Left lung (tissue), 10 donors: ENCODE measurements around the gene TAF4B. TPM values are rescaled to one million over a fixed set of nuclear protein-coding genes. Genes with fewer than 3 reads are reported as not detected.

Source experiments
- ATAC-seq: fragments of 200-7000 bp; cut with Tn5 transposase; one replicate; pipeline ENCODE4 v1.9.1; 2020; ENCODE audit warnings: moderate library complexity
- DNase-seq, 4 donors: peaks; one replicate each; pipeline ENCODE4 v3.0.0-alpha.2; 2013 to 2020
- H3K27ac ChIP-seq, 2 donors: fragments of 200-600 bp; sonication (generic) in 1 of 2; one replicate each; pipeline versions ENCODE4 v1.5.0 to v1.8.0; 2020 to 2021
- H3K27me3 ChIP-seq, 2 donors: fragments of 200-600 bp; sonication (generic) in 1 of 2; one replicate each; pipeline versions ENCODE4 v1.5.0 to v1.8.0; 2020 to 2021
- H3K36me3 ChIP-seq, 2 donors: fragments of 200-600 bp; sonication (generic) in 1 of 2; one replicate each; pipeline versions ENCODE4 v1.5.0 to v1.8.0; 2020 to 2021
- H3K4me1 ChIP-seq, 2 donors: fragments of 200-600 bp; one replicate each; pipeline ENCODE4 v1.8.0; 2021
- H3K4me3 ChIP-seq, 2 donors: fragments of 200-600 bp; sonication (generic) in 1 of 2; one replicate each; pipeline versions ENCODE4 v1.5.0 to v1.8.0; 2020 to 2021; ENCODE audit warnings: mild to moderate bottlenecking in 1 of 2
- H3K9me3 ChIP-seq, 2 donors: fragments of 200-600 bp; sonication (generic) in 1 of 2; one replicate each; pipeline versions ENCODE4 v1.5.0 to v1.8.0; 2020 to 2021
- CTCF ChIP-seq, 2 donors: fragments of 200-600 bp; sonication (generic) in 1 of 2; IDR thresholded peaks; one replicate each; pipeline versions ENCODE4 v1.5.0 to v1.8.0; 2021; ENCODE audit warnings: antibody characterized with exemption in 2 of 2
- intact Hi-C, 2 donors: fragments of 100-400 bp; cut with DNase I; formaldehyde crosslinking; loops; one replicate each; pipeline versions ENCODE4 v1.11.2 to v1.14.2; 2022
- polyA plus RNA-seq, 6 donors: library from polyadenylated mRNA; unstranded; fragments of 120-200 nt; gene quantifications; one replicate each; pipeline ENCODE4 v1.2.1, GENCODE V29; 2013; ENCODE audit not compliant: insufficient read length in 6 of 6
- total RNA-seq, 2 donors: library from RNA; stranded (reverse); fragmentation: NEBNext Ultra II Directional; extraction: Animal tissue kit (Norgen Biotek cat#: 25700); gene quantifications; one replicate each; pipeline ENCODE4 v1.2.1, GENCODE V29; 2021
- donor health status: DM: no; HTN: yes; CAD: no.
- donor health status: DM: no; HTN: no; CAD: no.

The TAF4B gene
- total and polyA plus RNA-seq, 8 donors = 2.2 to 4.7 (median 4.0) TPM

DNA sequence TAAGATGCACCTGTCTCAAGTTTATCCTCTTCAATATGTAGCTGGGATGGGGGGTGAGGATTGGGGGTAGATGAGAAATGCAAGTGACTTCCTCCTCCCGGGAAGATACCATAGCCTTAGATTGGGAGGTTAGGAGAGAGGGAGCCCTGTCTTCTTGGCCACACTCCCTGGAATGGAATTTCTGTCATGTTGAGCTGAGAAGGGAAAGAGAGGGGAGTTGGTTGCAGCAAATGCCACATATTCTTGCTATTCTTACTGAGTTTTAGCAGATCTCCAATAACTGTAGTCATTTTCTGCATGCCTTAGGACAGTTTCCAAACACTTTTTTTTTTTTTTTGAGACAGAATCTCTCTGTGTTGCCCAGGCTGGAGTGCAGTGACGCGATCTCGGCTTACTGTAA lies 35.9 kb downstream of the TAF4B start:
- Histone ChIP-seq H3K4me1 (no peaks in the 10 kb centered on the region), H3K4me3 (no peak overlapping the region)
- intact Hi-C loops = no loop called here

GRCh38 chr18:26267357-26267930 lies 41.2 kb downstream of the TAF4B start:
- no peaks in the 10 kb centered on the region for H3K9me3 ChIP-seq
- no peak overlapping the region for H3K27ac ChIP-seq
- no peak for DNase-seq
- no peaks in the 10 kb centered on the region for H3K4me1 ChIP-seq
- TF ChIP-seq CTCF (IDR thresholded peaks at IDR 0.05) = no peak
- H3K4me3 ChIP-seq = no peak overlapping the region
- intact Hi-C loops = no loop called here
- H3K27me3 ChIP-seq = no peaks in the 10 kb centered on the region
- ATAC-seq = no peak
- H3K36me3 ChIP-seq = peaks cover 0 to 5% of the 10 kb centered on the region in 2 donors

More for the DNA sequence above, 35.9 kb downstream of the TAF4B start:
- DNase-seq (no peak), ATAC-seq (no peak)
- no peaks in the 10 kb centered on the region for H3K27me3 ChIP-seq
- no peaks in the 10 kb centered on the region for H3K36me3 ChIP-seq
- H3K27ac ChIP-seq = no peak overlapping the region
- peaks cover 0 to 5% of the 10 kb centered on the region in 2 donors for H3K9me3 ChIP-seq
- no peak for TF ChIP-seq CTCF (IDR thresholded peaks at IDR 0.05)

GRCh38 chr18:26268454-26268853 lies 42.2 kb downstream of the TAF4B start:
- H3K27me3 ChIP-seq = no peaks in the 10 kb centered on the region
- no peaks in the 10 kb centered on the region for H3K9me3 ChIP-seq
- no peak for TF ChIP-seq CTCF (IDR thresholded peaks at IDR 0.05)
- no peak overlapping the region for H3K27ac ChIP-seq
- no peaks in the 10 kb centered on the region for H3K4me1 ChIP-seq
- H3K4me3 ChIP-seq = no peak overlapping the region
- ATAC-seq = no peak
- intact Hi-C loops = no loop called here
- H3K36me3 ChIP-seq = peaks cover 0 to 5% of the 10 kb centered on the region in 2 donors
- DNase-seq = no peak

DNA sequence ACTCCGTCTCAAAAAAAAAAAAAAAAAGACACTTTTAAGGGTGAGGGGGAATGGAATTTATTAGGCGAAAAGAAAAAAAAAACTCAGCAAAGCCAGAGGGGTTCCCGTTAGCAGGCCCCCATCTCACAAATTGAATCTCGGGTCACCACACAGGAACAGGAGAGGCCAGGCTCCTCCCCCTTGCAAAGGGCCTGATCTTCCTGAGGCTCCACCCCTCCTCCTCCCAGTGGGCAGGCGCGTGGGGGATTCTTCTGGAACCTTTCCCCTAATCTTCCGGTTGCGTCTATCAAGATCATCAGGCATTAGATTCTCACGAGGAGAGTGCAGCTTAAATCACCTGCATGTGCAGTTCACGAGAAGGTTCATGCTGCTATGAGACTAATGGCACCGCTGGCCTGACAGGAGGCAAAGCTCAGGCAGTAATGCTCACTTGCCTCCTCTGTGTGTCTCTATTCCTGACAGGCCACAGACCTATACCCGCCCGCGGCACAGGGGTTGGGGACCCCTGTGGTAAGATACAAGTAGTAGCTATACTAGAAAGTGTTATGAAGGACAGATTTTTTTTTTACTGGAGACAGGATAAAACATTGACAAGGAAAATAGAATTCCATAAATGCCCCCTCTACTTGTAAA lies 45.8 kb downstream of the TAF4B start:
- DNase-seq = no peak
- H3K9me3 ChIP-seq = no peaks in the 10 kb centered on the region
- H3K4me1 ChIP-seq = no peaks in the 10 kb centered on the region
- H3K27ac ChIP-seq = no peak overlapping the region
- intact Hi-C loops = no loop called here
- no peak for ATAC-seq
- H3K36me3 ChIP-seq = peaks cover 0 to 5% of the 10 kb centered on the region in 2 donors
- H3K4me3 ChIP-seq = no peak overlapping the region
- no peaks in the 10 kb centered on the region for H3K27me3 ChIP-seq
- no peak for TF ChIP-seq CTCF (IDR thresholded peaks at IDR 0.05)

- no peaks in the 10 kb centered on the region for H3K36me3 ChIP-seq
- H3K27ac ChIP-seq = no peak overlapping the region
- H3K27me3 ChIP-seq = no peaks in the 10 kb centered on the region
- intact Hi-C loops = no loop called here
- DNase-seq (no peak), ATAC-seq (no peak)
- no peaks in the 10 kb centered on the region for H3K4me1 ChIP-seq
- H3K4me3 ChIP-seq = no peak overlapping the region
- peaks cover 0 to 5% of the 10 kb centered on the region in 2 donors for H3K9me3 ChIP-seq
- no peak for TF ChIP-seq CTCF (IDR thresholded peaks at IDR 0.05)
Observed at GRCh38 chr18:26277374-26277773, 51.1 kb downstream of the TAF4B start.
